ENCODE measurements around the gene FASLG. TPM values are rescaled to one million over a fixed set of nuclear protein-coding genes. Genes with fewer than 3 reads are reported as not detected.

Gene FASLG
- total and polyA plus RNA-seq, 10 donors = 0.44 to 7.1 (median 2.9) TPM

DNA sequence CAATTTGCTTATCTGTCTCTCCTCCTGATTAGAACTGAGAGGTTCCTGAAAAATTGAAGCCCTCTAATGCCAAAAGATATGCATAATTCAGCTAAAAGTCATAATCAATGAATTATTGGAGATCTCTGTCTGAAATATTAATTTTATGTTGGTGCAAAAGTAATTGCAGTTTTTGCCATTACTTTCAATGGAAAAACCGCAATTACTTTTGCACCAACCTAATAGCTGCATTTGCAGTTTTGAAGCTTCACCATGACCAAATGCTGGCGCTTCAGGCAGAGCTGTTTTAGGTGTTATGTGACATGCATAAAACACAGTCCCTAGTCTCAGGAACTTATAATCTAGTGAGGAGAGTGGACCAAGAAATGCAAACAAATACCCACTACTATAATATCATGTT is 29.7 kb upstream of the FASLG start:
- no peaks in the 10 kb centered on the region for H3K27me3 ChIP-seq (replicated peaks in 1 of 7)
- no peak overlapping the region for H3K27ac ChIP-seq
- TF ChIP-seq POLR2A (IDR thresholded peaks at IDR 0.05) (no peak), POLR2AphosphoS5 (IDR thresholded peaks at IDR 0.05) (no peak)
- TF ChIP-seq, protein P1, sequence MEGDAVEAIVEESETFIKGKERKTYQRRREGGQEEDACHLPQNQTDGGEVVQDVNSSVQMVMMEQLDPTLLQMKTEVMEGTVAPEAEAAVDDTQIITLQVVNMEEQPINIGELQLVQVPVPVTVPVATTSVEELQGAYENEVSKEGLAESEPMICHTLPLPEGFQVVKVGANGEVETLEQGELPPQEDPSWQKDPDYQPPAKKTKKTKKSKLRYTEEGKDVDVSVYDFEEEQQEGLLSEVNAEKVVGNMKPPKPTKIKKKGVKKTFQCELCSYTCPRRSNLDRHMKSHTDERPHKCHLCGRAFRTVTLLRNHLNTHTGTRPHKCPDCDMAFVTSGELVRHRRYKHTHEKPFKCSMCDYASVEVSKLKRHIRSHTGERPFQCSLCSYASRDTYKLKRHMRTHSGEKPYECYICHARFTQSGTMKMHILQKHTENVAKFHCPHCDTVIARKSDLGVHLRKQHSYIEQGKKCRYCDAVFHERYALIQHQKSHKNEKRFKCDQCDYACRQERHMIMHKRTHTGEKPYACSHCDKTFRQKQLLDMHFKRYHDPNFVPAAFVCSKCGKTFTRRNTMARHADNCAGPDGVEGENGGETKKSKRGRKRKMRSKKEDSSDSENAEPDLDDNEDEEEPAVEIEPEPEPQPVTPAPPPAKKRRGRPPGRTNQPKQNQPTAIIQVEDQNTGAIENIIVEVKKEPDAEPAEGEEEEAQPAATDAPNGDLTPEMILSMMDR (IDR thresholded peaks at IDR 0.05 in 8 of 11, conservative IDR thresholded peaks at IDR 0.05 in 3 of 11) = no peak
- 89 to 99% (median 94%) methylated on average over 2 of the region's 2 CpGs for WGBS, 5 donors
- no peak overlapping the region for H3K4me3 ChIP-seq
- no peak for DNase-seq
- H3K4me1 ChIP-seq = peaks cover 0 to 29% (median 2%) of the 10 kb centered on the region in 6 donors
- no peaks in the 10 kb centered on the region for H3K36me3 ChIP-seq
- intact Hi-C loops (cut with DNase I; ENCODE audit: low total_unique reads) = loop anchor here (10.0 kb wide), 1 partner anchor 86 kb away; no protein-coding TSS in a partner anchor
- peaks cover 0 to 12% (median 6%) of the 10 kb centered on the region in 8 donors for H3K9me3 ChIP-seq

DNA sequence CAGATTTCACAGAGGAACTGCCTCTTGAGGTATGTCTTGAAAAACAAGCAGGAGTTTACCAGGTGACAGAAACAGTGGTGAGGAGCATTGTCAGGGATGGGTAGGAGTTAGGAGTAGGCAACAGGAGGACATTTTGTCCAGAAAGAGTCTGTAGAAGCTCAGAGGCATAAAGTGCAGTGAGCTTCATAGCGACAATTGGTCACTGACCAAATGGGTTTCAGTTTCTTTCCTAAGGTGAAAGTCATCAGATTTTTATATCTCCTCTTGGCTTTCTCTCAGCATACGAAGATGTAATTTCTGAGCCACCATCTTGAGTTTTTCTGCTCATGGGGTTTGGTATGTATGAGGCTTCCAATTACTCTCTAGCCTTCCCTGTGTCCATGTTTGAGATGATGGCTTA is 29.3 kb upstream of the FASLG start:
- Histone ChIP-seq H3K9me3 (peaks cover 0 to 12% (median 6%) of the 10 kb centered on the region in 8 donors), H3K27me3 (replicated peaks in 1 of 7) (no peaks in the 10 kb centered on the region), H3K4me3 (no peak overlapping the region), H3K4me1 (peaks cover 0 to 29% (median 2%) of the 10 kb centered on the region in 6 donors), H3K36me3 (no peaks in the 10 kb centered on the region), H3K27ac (peak overlapping the region in 1 of 8 donors; percentile 36)
- WGBS, 5 donors = 85 to 96% (median 90%) methylated on average over 2 of the region's 2 CpGs
- TF ChIP-seq POLR2AphosphoS5 (IDR thresholded peaks at IDR 0.05) (no peak), POLR2A (IDR thresholded peaks at IDR 0.05) (no peak)
- TF ChIP-seq, protein P1 (IDR thresholded peaks at IDR 0.05 in 8 of 11, conservative IDR thresholded peaks at IDR 0.05 in 3 of 11) = no peak
- DNase-seq = no peak
- intact Hi-C loops (cut with DNase I; ENCODE audit: low total_unique reads) = loop anchor here (10.0 kb wide), 1 partner anchor 85 kb away; no protein-coding TSS in a partner anchor

DNA sequence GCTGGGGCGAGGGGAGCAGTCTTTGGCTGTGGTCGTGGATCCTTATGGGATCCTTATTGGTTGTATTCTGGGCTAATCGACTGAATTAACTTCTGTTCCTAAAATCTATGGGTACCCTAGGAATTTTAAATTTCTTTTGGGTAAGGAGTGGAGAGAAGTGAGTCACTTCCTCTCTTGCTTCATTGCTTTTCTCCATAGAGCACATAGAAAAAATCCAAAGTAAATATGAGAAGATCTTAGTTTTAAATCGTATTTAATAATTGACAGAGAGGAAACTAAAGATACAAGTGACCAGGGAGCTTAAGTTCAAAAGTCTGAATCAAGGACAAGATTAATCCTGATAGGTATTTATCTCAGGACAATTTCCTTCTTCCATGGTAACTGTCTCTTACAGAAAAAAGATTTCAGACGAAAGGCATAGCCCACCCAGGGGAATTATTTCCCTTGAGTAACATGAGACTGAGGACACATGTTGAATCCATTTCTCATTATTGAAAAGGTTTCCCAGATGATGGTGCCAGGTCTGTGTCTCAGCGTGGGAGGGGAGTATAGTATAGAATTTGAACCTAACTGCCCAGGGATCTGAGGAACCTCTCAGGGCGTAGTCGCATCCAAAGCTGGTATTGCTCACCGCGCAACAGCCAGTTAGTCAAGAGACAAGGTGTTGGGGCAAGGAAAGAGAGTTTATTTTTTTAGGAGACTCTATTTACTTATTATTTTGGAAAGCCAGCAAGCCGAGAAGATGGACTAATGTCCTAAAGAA is 28.7 kb upstream of the FASLG start:
- 86 to 92% (median 87%) methylated on average over 11 of the region's 11 CpGs for WGBS, 5 donors

DNA sequence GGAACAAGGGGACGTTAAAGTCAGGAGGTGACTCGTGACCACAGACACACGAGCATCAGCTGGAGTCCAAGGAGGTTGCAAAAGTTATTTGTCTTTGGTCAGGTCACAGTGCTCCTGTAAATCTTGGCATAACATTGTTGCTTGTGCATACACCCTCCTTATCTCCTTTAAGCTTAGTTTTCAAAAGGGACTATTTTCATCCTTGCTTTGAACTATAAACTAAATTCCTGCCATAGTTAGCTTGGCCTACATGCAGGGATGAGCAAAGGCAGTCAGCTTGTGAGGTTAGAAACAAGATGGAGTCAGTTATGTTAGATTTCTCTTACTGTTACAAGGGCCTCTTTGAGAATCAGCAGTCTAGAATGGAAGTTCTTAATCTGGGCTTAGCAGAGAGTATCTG is 28.0 kb upstream of the FASLG start:
- intact Hi-C loops (cut with DNase I; ENCODE audit: low total_unique reads) = no loop called here
- WGBS, 5 donors = 43 to 65% (median 56%) methylated on average over 3 of the region's 3 CpGs
- no peak for DNase-seq
- TF ChIP-seq POLR2AphosphoS5 (IDR thresholded peaks at IDR 0.05) (no peak), POLR2A (IDR thresholded peaks at IDR 0.05) (no peak)
- TF ChIP-seq, protein P1 (IDR thresholded peaks at IDR 0.05 in 8 of 11, conservative IDR thresholded peaks at IDR 0.05 in 3 of 11) = no peak
- peaks cover 0 to 12% (median 6%) of the 10 kb centered on the region in 8 donors for H3K9me3 ChIP-seq
- H3K27me3 ChIP-seq (replicated peaks in 1 of 7) = no peaks in the 10 kb centered on the region
- no peak overlapping the region for H3K4me3 ChIP-seq
- H3K4me1 ChIP-seq = peaks cover 0 to 29% (median 2%) of the 10 kb centered on the region in 6 donors
- H3K27ac ChIP-seq = no peak overlapping the region
- no peaks in the 10 kb centered on the region for H3K36me3 ChIP-seq

More for the DNA sequence above, 28.7 kb upstream of the FASLG start:
- Histone ChIP-seq H3K27ac (peak overlapping the region in 1 of 8 donors; percentile 36), H3K4me3 (no peak overlapping the region), H3K9me3 (peaks cover 0 to 12% (median 6%) of the 10 kb centered on the region in 8 donors), H3K36me3 (no peaks in the 10 kb centered on the region), H3K4me1 (peaks cover 0 to 29% (median 2%) of the 10 kb centered on the region in 6 donors), H3K27me3 (replicated peaks in 1 of 7) (no peaks in the 10 kb centered on the region)
- TF ChIP-seq, protein P1 (IDR thresholded peaks at IDR 0.05 in 8 of 11, conservative IDR thresholded peaks at IDR 0.05 in 3 of 11) = no peak
- intact Hi-C loops (cut with DNase I; ENCODE audit: low total_unique reads) = no loop called here
- no peak for DNase-seq
